IMR-90 (cell line): ENCODE data around the gene PRDM1. TPM values are rescaled to one million over a fixed set of nuclear protein-coding genes. Genes with fewer than 3 reads are reported as not detected.
A peak's percentile ranks its signal among the peaks of the same experiment; 100 is the strongest.

Source experiments
- ATAC-seq: fragments of 200-7000 bp; cut with Tn5 transposase; 2 replicates; pipeline ENCODE4 v1.9.1; 2020; ENCODE audit warnings: low read depth, mild to moderate bottlenecking, moderate library complexity
- BruUV-seq: library from RNA; stranded (reverse); fragments of 400-500 nt; replicated peaks from 2 replicates; lab custom pipeline; 2021; lab: Mats Ljungman, UMichigan
- CTCF ChIA-PET: fragments of 300-600 bp; formaldehyde crosslinking; extraction: SDS; loops from one replicate; lab custom pipeline; 2021; ENCODE audit warnings: antibody characterized with exemption; lab: Yijun Ruan, JAX
- POLR2A ChIA-PET: fragments of 300-600 bp; sonication (Branson Sonifier 250); formaldehyde crosslinking; loops from one replicate; lab custom pipeline; 2022; ENCODE audit warnings: antibody characterized with exemption; ENCODE audit not compliant: unreplicated experiment; lab: Charles Lee
- DNase-seq: peaks from one replicate; pipeline ENCODE4 v3.0.0; 2013
- H2AFZ ChIP-seq: replicated peaks from 2 replicates; pipeline ENCODE3; 2013; ENCODE audit warnings: low read length, mild to moderate bottlenecking; ENCODE audit not compliant: poor library complexity
- H2AK5ac ChIP-seq: 2 replicates; pipeline ENCODE4 v1.6.1; 2013; ENCODE audit warnings: low read depth, low read length, inconsistent platforms
- H2AK9ac ChIP-seq: replicated peaks from 2 replicates; pipeline ENCODE3; 2013; ENCODE audit warnings: mild to moderate bottlenecking, low read depth, low read length, moderate library complexity; ENCODE audit not compliant: poor library complexity
- H2BK120ac ChIP-seq: 2 replicates; pipeline ENCODE4 v1.6.1; 2013; ENCODE audit warnings: low read depth, low read length, inconsistent platforms
- H2BK15ac ChIP-seq: 3 replicates; pipeline ENCODE4 v1.6.1; 2013; ENCODE audit warnings: low read depth, low read length, inconsistent platforms
- H2BK20ac ChIP-seq: 2 replicates; pipeline ENCODE4 v1.6.1; 2013; ENCODE audit warnings: low read depth, mild to moderate bottlenecking, inconsistent platforms, low read length, moderate library complexity
- H2BK5ac ChIP-seq: 2 replicates; pipeline ENCODE4 v1.6.1; 2013; ENCODE audit warnings: mild to moderate bottlenecking, low read depth, low read length, inconsistent platforms; ENCODE audit not compliant: poor library complexity, severe bottlenecking
- H3K14ac ChIP-seq: replicated peaks from 2 replicates; pipeline ENCODE4 v1.6.1; 2013; ENCODE audit warnings: low read depth, low read length, inconsistent platforms
- H3K18ac ChIP-seq: 2 replicates; pipeline ENCODE4 v1.6.1; 2013; ENCODE audit warnings: low read depth, low read length, control low read depth
- H3K23ac ChIP-seq: 2 replicates; pipeline ENCODE4 v1.6.1; 2013; ENCODE audit warnings: low read depth, low read length, inconsistent platforms
- H3K27ac ChIP-seq: 2 replicates; pipeline ENCODE4 v1.5.1; 2013; ENCODE audit warnings: mild to moderate bottlenecking, control low read depth, low read length; ENCODE audit not compliant: insufficient read depth
- H3K27me3 ChIP-seq: 2 replicates; pipeline ENCODE4 v1.6.1; 2013; ENCODE audit warnings: low read length; ENCODE audit not compliant: control insufficient read depth, insufficient read depth
- H3K36me3 ChIP-seq: 2 replicates; pipeline ENCODE4 v1.6.1; 2013; ENCODE audit warnings: low read length, mixed read lengths; ENCODE audit not compliant: control insufficient read depth, insufficient read depth
- H3K4ac ChIP-seq: 2 replicates; pipeline ENCODE4 v1.6.1; 2013; ENCODE audit warnings: low read depth, low read length, inconsistent platforms
- H3K4me1 ChIP-seq: 2 replicates; pipeline ENCODE4 v1.6.1; 2013; ENCODE audit warnings: low read length, mixed read lengths; ENCODE audit not compliant: control insufficient read depth, insufficient read depth
- H3K4me2 ChIP-seq: 2 replicates; pipeline ENCODE4 v1.6.1; 2013; ENCODE audit warnings: low read depth, mild to moderate bottlenecking, control low read depth, low read length, moderate library complexity
- H3K4me3 ChIP-seq: 2 replicates; pipeline ENCODE4 v1.5.1; 2013; ENCODE audit warnings: low read depth, mild to moderate bottlenecking, control low read depth, low read length, moderate library complexity; ENCODE audit not compliant: insufficient read depth
- H3K56ac ChIP-seq: 2 replicates; pipeline ENCODE4 v1.6.1; 2013; ENCODE audit warnings: low read length, inconsistent platforms; ENCODE audit not compliant: insufficient read depth; ENCODE audit errors: extremely low read depth
- H3K79me1 ChIP-seq, 2 experiments: 2 replicates each; pipeline ENCODE4 v1.6.1; 2013; ENCODE audit warnings: low read length in 2 of 2, inconsistent platforms in 1 of 2, low read depth in 1 of 2
- H3K9ac ChIP-seq: 2 replicates; pipeline ENCODE4 v1.6.1; 2013; ENCODE audit warnings: low read depth, low read length, control low read depth
- H3K9me1 ChIP-seq: 2 replicates; pipeline ENCODE4 v1.6.1; 2013; ENCODE audit warnings: low read length, inconsistent platforms; ENCODE audit not compliant: insufficient read depth
- H3K9me3 ChIP-seq: 2 replicates; pipeline ENCODE4 v1.6.1; 2013; ENCODE audit warnings: low read length; ENCODE audit not compliant: control insufficient read depth, insufficient read depth
- H4K20me1 ChIP-seq: 2 replicates; pipeline ENCODE4 v1.6.1; 2013; ENCODE audit warnings: low read length, inconsistent platforms; ENCODE audit not compliant: insufficient read depth
- H4K5ac ChIP-seq: 2 replicates; pipeline ENCODE4 v1.6.1; 2013; ENCODE audit warnings: mild to moderate bottlenecking, low read depth, low read length, control low read depth
- H4K8ac ChIP-seq, 2 experiments: 2 replicates each; pipeline ENCODE4 v1.6.1; 2013; ENCODE audit warnings: low read depth in 2 of 2, low read length in 2 of 2, control low read depth in 1 of 2, inconsistent platforms in 1 of 2
- H4K91ac ChIP-seq: 2 replicates; pipeline ENCODE4 v1.6.1; 2013; ENCODE audit warnings: low read depth, low read length, inconsistent platforms; ENCODE audit not compliant: insufficient read depth
- CEBPB ChIP-seq: IDR thresholded peaks from 2 replicates; pipeline ENCODE4 v1.6.1; 2012; ENCODE audit warnings: low read depth, low read length, improper control_type of control experiment
- ELK1 ChIP-seq: fragments of 150-350 bp; IDR thresholded peaks from 2 replicates; pipeline ENCODE4 v1.6.1; 2016; ENCODE audit warnings: low read depth, mild to moderate bottlenecking, low read length, moderate library complexity, borderline replicate concordance
- MAZ ChIP-seq: IDR thresholded peaks from 2 replicates; pipeline ENCODE4 v1.6.1; 2012; ENCODE audit warnings: low read depth, mild to moderate bottlenecking, low read length, improper control_type of control experiment, moderate library complexity, borderline replicate concordance
- POLR2A ChIP-seq: IDR thresholded peaks from 2 replicates; pipeline ENCODE4 v1.6.1; 2012; ENCODE audit warnings: mild to moderate bottlenecking, low read depth, low read length
- RAD21 ChIP-seq: IDR thresholded peaks from 2 replicates; pipeline ENCODE4 v1.6.1; 2012; ENCODE audit warnings: low read length, improper control_type of control experiment
- WGBS, 2 experiments: methylation state at CpG; one replicate each; pipeline versions ENCODE4 v1.1.5 to v1.1.7; 2013; ENCODE audit warnings: missing lambda C conversion rate in 2 of 2; ENCODE audit not compliant: insufficient read length in 1 of 2; ENCODE audit errors: extremely low coverage in 2 of 2; 5-methylcytosine and 5-hydroxymethylcytosine counted together
- dilution Hi-C: fragments of 300-500 bp; cut with HindIII; formaldehyde crosslinking; loops from one replicate; pipeline ENCODE4 v1.14.3; 2018; ENCODE audit warnings: low sequenced_read_pairs; ENCODE audit not compliant: unreplicated experiment
- in situ Hi-C: fragments of 300-500 bp; cut with MboI; formaldehyde crosslinking; loops from 3 replicates; pipeline ENCODE4 v1.14.3; 2019; ENCODE audit warnings: low sequenced_read_pairs, inconsistent platforms, mixed read lengths
- intact Hi-C: fragments of 100-400 bp; cut with micrococcal nuclease; formaldehyde crosslinking; loops from 2 replicates; pipeline ENCODE4 v1.10.0; 2022
- polyA plus RNA-seq, 3 experiments: library from polyadenylated mRNA; depleted of rRNA; stranded (reverse); fragments of >200 nt; gene quantifications; 2 replicates each; pipeline ENCODE4 v1.2.3, GENCODE V29; 2012; ENCODE audit warnings: low replicate concordance in 1 of 3
- total RNA-seq: library from RNA; depleted of rRNA; stranded (reverse); fragments of >200 nt; gene quantifications from 2 replicates; pipeline ENCODE4 v1.2.3, GENCODE V29; 2012

PRDM1 gene
- total and polyA plus RNA-seq, 2 of the 4 experiments (the other 2 are of a cell fraction): 2.3 to 3.0 TPM

GRCh38 chr6:106122306-106122918, 36.3 kb downstream of the PRDM1 start:
- Histone ChIP-seq H3K9me3 (no peaks in the 10 kb centered on the region), H2AK5ac (no peak overlapping the region), H3K4me1 (no peaks in the 10 kb centered on the region), H3K9me1 (no peaks in the 10 kb centered on the region), H3K27me3 (no peaks in the 10 kb centered on the region), H3K14ac (no peak overlapping the region), H3K9ac (no peak overlapping the region), H3K4me2 (no peak overlapping the region), H2AK9ac (no peak overlapping the region), H3K79me1 (no peaks in the 10 kb centered on the region), H4K8ac (no peak overlapping the region), H3K4me3 (no peak overlapping the region), H4K91ac (no peak overlapping the region), H2BK5ac (no peak overlapping the region), H3K36me3 (no peaks in the 10 kb centered on the region), H3K18ac (no peak overlapping the region), H2AFZ (peak overlapping the region; percentile 52), H4K20me1 (no peaks in the 10 kb centered on the region), H3K23ac (no peak overlapping the region), H3K56ac (no peak overlapping the region), H3K4ac (no peak overlapping the region), H2BK120ac (no peak overlapping the region), H3K27ac (no peak overlapping the region), H2BK20ac (no peak overlapping the region; the same call in 1 of the 2 replicates), H2BK15ac (no peak overlapping the region), H4K5ac (no peak overlapping the region)
- ChIA-PET POLR2A (interaction anchor here (0.6 kb wide), 1 partner anchor 304 kb away, joined by 3 read pairs; no protein-coding TSS in a partner anchor), CTCF (no interaction called here)
- TF ChIP-seq RAD21 (no peak), MAZ (no peak), CEBPB (no peak), ELK1 (no peak), POLR2A (no peak)
- dilution Hi-C loops: no loop called here
- WGBS, 2 experiments: 79% methylated on average over 2 of the region's 6 CpGs; no CpG with 5 or more reads in 1 of the 2 experiments
- in situ Hi-C loops: no loop called here
- DNase-seq (no peak), ATAC-seq (no peak)
- intact Hi-C loops: no loop called here
- BruUV-seq: no TSS peak
